GM19043 (cell line): ENCODE measurements around the gene KXD1.
"Not testable (repeated sequence)": the region's sequence is repeated elsewhere in the genome, so short reads cannot be mapped to it uniquely, and the experiment has no call there.

Experiments used
- ATAC-seq: cut with Tn5 transposase; IDR thresholded peaks from one replicate; pipeline ENCODE4 v1.9.1; 2021; ENCODE audit warnings: low read depth; ENCODE audit not compliant: unreplicated experiment

KXD1 gene

DNA sequence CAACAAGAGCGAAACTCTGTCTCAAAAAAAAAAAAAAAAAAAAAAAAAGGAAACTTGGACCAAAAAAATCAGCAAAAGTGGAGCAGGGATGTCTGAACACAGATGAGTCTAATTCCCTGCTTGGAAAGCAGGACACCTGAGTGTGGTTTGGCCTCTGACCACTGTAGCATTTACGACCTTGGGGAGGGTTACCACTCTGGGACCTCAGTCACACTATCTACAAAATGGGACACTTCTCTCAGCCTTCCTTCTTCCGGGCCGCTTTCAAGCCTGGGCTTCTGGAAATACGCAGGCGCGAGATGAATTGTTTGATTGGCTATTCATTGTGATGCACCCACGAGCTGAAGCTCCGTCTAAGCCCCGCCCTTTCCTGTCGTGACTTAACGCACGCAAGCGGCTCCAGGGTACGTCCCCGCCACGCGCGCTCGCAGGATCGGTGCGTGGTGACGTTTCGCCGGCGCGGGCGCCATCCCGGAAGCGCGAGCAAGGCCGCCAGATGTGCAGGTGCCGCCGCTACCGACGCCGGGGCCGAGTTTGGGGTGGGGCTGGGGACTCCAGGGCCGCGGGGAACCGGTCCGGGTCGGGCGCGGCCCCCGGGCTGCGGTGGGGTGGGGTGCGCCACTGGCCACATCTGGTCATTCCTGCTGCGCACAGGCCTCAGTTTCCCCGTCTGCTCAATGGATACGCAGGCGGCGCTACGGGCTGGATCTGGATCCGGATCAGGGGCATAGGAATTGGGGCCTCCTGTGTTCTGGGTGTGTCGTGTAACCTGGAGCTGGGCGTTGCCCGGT lies at the start of gene KXD1:
Gene KXD1, plus strand, starts transcription at position 460 of the 791 bp plus-strand sequence. CDS start 4,187 bp downstream, outside the sequence.
- peak; percentile 87 for ATAC-seq

GRCh38 chr19:18508585-18508984 lies 49.1 kb upstream of the KXD1 start:
- ATAC-seq: no peak

DNA sequence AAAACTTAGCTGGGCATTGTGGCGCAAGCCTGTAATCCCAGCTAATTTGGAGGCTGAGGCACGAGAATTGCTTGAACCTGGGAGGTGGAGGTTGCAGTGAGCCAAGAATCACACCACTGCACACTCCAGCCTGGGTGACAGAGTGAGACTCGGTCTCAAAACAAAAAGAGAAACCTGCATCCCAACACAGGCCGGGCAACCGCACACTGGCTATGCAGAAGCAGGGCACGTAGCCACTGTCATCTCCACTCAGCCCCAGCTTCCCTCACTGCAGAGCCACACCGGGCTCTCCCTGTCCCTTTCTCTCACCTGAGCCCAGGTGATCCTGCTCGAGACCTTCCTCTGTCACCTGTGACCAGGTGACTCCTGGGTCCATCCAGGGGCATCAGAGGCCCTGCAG lies 47.5 kb upstream of the KXD1 start:
- no peak for ATAC-seq

GRCh38 chr19:18513868-18514267 lies 43.8 kb upstream of the KXD1 start:
- ATAC-seq: no peak

DNA sequence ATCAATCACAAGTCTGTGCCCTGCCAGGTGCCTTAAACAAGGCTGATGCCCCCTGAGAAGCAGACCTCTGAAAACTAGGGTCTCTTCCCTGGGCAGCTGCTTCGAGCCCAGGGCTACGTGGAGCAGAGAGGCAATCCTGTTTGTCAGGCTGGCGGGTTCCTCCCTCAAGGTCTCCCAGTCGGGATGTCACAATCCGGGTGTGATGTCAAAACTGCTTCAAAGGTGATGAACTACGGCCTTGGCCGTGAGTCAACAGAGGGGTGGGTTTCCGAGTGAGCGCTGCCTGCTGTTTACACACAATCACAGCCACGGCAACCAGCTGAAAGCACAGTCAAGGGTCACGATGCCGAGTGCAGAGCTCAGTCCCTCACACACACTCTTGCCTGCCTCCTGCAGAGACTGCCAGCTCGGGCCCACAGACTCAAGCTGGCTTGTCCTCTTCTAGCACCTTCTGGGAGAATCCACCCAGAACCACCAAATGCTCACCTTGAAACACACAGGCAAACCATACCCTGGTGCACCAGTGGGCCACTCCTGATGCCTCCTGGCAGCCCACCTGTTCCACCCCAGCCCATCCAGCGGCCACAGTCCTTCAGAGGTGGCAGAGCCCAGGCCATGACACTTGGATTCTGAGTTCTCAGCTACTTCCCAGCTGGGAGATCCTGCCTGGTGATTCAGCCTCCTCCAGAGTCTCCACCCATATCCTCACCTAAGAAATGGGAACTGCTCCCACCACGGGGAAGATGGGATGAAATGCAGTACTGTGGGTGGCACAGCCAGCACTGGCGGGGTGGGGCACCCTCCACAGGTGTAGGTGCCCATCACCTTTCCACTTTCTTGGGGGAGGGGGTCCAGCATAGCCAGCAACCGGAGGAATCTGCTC lies 42.6 kb upstream of the KXD1 start:
- ATAC-seq: no peak

DNA sequence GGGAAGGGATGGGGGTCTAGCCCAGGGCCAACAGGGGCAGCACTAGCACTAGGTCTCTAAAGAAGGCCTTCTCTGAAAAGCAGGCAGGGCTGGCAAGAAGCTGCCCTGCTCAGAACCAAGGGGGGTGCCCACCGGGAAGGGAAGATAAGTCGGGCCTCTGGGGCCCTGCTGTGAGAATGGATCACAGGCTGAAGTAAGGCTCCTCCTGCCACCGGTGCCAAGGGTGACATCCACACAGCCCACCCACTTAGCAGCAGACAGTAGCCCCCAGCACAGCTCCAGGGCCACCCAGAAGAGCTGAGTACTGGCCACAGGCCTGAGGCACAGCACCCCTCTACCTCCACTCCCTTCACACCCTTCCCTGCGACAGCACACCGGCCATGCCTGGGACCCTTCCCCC lies 41.7 kb upstream of the KXD1 start:
- ATAC-seq: no peak

GRCh38 chr19:18517606-18518005 lies 40.1 kb upstream of the KXD1 start:
- no peak for ATAC-seq

- no peak for ATAC-seq
These were observed 39.0 kb upstream of the KXD1 start for GRCh38 chr19:18518639-18519038.

DNA sequence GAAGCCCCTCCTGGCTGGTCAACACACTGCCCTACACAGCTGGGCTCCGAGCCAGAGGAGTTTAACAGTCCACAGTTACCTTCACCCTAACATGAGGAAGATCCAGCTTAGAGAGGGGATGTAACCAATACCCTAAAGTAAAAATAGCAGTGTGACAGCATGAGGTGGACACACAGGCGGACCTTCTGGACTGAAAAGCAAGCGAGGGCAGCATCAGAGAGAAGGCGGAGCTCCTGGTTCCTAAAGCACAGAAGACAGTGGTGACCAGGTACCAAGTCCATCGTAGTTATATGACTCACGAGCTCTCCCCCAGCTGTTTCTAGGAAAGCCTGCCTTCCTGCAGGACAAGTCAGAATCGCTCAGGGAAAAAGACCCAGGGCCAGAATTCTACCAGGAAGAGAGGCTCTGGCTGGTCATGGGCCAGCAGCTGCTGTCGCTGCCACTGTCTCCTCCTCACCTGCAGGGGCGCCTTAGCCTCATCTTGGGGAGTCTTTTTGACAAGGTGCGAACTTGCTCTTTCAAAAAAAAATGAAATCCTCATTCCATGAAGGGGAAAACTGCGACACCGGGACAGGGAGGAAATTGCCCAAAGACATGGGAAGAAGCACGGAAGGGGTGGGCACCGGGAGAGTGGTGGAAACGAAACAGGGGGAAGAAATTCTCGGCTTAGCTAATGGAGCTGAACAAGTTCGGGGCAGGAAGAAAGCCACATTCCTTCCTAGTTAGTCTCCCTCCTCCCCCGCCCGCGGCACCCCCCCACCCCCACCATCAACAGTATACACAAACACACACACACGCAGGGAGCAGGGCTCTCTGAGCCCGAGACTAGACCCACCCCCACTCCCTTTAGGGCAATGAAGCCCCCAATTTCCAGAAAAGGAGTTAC lies 37.5 kb upstream of the KXD1 start:
- no peak for ATAC-seq

DNA sequence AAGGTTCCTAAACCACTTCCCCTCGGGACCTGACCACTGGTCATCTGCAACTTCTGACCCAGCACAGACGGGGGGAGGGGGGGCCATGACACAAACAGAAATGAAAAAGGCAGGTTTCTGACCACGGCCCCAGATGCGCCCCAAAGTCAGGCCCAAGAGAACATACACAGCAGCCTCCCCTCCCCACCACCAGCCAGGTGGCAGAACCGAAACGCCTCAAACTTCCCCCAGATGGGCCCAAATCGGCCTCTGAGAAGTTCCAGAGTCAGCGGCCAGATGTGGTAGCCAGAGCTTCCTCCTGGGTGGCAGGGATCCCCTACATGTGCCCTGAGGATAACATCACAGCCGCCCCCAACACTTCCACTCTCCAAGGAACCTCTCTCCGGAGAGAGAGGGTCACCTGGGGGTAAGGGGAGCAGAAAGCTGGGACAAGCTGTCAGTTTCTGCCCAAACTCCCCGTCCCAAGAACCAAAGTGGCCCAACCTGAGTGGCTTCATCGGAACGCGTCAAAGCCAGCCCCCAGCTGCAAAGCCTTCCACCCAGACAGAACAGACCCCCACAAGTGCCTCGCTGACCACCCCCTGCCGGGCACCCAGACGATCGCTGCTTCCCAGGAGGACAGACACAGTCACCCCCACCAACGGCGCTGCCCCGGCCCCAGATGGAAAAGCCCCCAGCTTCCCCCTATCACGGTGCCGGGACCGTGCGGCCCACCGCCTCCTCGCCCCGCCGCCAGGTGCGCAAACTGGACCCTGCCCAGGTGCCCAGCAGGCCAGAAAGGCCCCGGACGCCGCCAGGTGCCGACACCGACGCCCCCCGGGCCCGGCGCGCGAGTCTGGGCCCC lies 36.6 kb upstream of the KXD1 start:
- no peak for ATAC-seq

DNA sequence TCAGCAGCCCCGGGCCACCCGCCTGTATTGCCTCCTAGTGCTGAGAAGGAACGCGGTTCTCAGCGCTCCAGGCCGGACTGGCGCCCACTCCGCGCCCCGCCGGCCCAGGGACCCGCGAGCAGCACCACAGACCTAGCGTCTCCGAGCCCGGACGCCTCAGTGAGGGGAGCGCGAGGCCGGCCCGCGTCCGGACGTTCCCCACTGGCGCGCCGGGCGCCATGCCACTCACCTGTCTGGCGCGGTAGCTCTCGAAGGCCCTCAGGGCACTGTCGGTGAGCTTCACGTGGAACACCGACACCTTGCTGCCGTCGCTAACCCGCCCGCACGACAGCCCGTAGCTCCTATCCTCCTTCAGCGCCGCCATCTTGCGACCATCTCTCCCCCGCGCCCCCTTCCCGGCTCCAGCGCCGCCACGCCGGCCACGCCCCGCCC lies 36.0 kb upstream of the KXD1 start, which contains the start of gene ELL:
Gene ELL, minus strand, starts transcription at position 379 of the 432 bp plus-strand sequence. Its CDS starts 15 bp downstream, at position 364.
- ATAC-seq: no peak

GRCh38 chr19:18522124-18522861 lies 35.4 kb upstream of the KXD1 start:
- ATAC-seq: peak; percentile 79

GRCh38 chr19:18522862-18523440 lies 34.7 kb upstream of the KXD1 start:
- not testable (repeated sequence) for ATAC-seq

DNA sequence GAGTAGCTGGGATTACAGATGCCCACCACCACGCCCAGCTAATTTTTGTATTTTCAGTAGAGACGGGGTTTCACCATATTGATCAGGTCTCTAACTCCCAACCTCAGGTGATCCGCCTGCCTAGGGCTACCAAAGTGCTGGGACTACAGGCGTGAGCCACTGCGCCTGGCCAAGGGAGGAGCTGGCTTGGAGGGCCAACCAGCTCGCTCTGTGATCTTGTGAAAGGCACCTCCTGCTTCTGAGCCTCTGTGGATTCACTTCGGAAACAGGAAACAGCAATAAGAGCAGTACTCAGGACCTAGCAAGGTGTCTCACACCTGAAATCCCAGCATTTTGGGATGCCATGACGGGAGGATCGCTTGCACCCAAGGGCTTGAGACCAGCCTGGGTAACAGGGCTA lies 33.8 kb upstream of the KXD1 start:
- no peak for ATAC-seq

- no peak for ATAC-seq
These were observed 31.4 kb upstream of the KXD1 start for GRCh38 chr19:18526316-18526715.

- ATAC-seq: no peak
These were observed 27.9 kb upstream of the KXD1 start for GRCh38 chr19:18529782-18530181.

DNA sequence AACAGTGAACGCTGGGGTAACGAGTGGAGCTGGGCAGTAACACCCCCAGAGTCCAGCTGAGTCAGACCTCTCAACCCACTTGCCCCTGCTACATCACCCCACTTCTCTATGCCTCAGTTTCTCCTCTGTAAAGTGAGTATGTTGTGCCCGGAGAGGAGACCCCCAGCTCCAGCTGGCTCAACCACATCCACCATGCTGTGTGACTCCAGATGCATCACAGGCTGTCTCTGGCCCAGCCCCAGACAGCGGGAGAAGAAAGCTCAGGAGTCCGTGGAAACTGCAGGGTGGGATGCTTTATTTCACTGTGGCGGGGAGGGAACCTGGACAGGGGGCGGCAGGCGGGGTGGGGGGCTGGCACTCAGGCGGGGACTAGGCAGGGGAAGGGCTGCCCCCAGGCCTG lies 26.2 kb upstream of the KXD1 start:
- ATAC-seq: no peak

DNA sequence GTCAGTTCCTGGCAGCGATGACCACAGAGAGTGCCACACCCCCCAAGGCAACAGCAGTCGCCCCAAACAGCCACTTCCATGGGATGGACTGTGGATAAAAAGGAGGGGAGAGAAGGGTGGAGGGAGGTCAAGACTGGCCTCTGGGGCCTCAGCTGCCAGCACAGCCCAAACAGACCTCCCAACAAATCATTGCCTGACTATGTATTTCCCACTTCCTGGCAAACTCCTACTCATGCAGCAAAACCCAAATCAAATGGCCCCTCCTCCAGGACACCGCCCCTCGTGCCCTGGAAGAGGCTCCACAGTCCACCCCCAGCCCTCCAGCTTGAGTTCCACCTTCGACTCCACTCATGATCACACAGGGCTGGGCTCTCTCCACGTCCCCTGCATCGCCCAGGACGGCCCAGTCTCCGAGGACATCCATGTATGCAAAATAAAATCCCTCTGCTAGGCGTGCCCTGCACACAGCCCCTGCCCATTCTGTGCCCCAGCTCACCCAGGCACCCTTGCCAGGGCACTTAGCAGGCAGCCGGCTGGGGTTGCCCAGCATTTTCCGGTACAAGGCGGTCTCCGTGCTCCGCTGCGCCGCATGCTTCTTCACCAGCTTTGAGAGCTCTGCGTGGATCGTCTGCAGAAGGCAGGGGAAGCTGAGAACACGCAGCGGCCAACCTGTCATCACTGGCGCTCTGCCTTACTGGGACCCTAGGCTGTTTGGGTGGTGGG lies 25.3 kb upstream of the KXD1 start:
- ATAC-seq: no peak
